HepG2 (cell line): ENCODE measurements around the gene CPLX3. TPM values are rescaled to one million over a fixed set of nuclear protein-coding genes. Genes with fewer than 3 reads are reported as not detected.

Source experiments
- AGO1 ChIP-seq: fragments of 200-400 bp; formaldehyde crosslinking; IDR thresholded peaks from 2 replicates; pipeline ENCODE4 v1.6.1; 2017; ENCODE audit warnings: mild to moderate bottlenecking, low read depth, low read length, moderate library complexity; ENCODE audit not compliant: poor library complexity, severe bottlenecking
- ATF4 ChIP-seq, 2 experiments: fragments of 450-650 bp in 1 of 2; sonication (generic) in 1 of 2; formaldehyde crosslinking; IDR thresholded peaks; 2 replicates each; pipeline versions ENCODE4 v1.5.0 to v1.8.0; 2020 to 2022; ENCODE audit warnings: mild to moderate bottlenecking in 1 of 2, missing genetic modification reagents in 1 of 2
- ATF7 ChIP-seq, 2 experiments: fragments of 450-650 bp in 1 of 2; sonication (generic) in 1 of 2; formaldehyde crosslinking in 1 of 2; IDR thresholded peaks; 2 replicates each; pipeline versions ENCODE4 v1.4.0 to v1.6.1; 2016 to 2020; ENCODE audit warnings: antibody characterized with exemption in 1 of 2, mild to moderate bottlenecking in 1 of 2, missing genetic modification reagents in 1 of 2
- BATF2 ChIP-seq: sonication (generic); formaldehyde crosslinking; IDR thresholded peaks from 2 replicates; pipeline ENCODE4 v1.8.0; 2022; ENCODE audit warnings: mild to moderate bottlenecking, missing genetic modification reagents, moderate library complexity
- BRCA1 ChIP-seq: sonication (generic); formaldehyde crosslinking; IDR thresholded peaks from 2 replicates; pipeline ENCODE4 v1.4.0; 2020; ENCODE audit warnings: missing genetic modification reagents
- HDAC1 ChIP-seq: sonication (generic); formaldehyde crosslinking; IDR thresholded peaks from 2 replicates; pipeline ENCODE4 v1.5.1; 2020; ENCODE audit warnings: mild to moderate bottlenecking, missing genetic modification reagents
- KLF9 ChIP-seq: IDR thresholded peaks from 2 replicates; pipeline ENCODE4 v1.6.1; 2016; ENCODE audit warnings: low read depth
- MZF1 ChIP-seq: sonication (generic); formaldehyde crosslinking; IDR thresholded peaks from 2 replicates; pipeline ENCODE4 v1.8.1; 2023; ENCODE audit warnings: mild to moderate bottlenecking, missing genetic modification reagents, borderline replicate concordance
- NFKB2 ChIP-seq: sonication (generic); formaldehyde crosslinking; IDR thresholded peaks from 2 replicates; pipeline ENCODE4 v1.4.0; 2020; ENCODE audit warnings: missing genetic modification reagents, borderline replicate concordance
- NR2C2 ChIP-seq: sonication (generic); formaldehyde crosslinking; IDR thresholded peaks from 2 replicates; pipeline ENCODE4 v1.4.0; 2020; ENCODE audit warnings: missing genetic modification reagents, mild to moderate bottlenecking, moderate library complexity, borderline replicate concordance
- SP4 ChIP-seq: sonication (generic); formaldehyde crosslinking; IDR thresholded peaks from 2 replicates; pipeline ENCODE4 v1.8.1; 2023; ENCODE audit warnings: mild to moderate bottlenecking, missing genetic modification reagents
- SRF ChIP-seq: IDR thresholded peaks from 2 replicates; pipeline ENCODE4 v1.6.1; 2011; ENCODE audit warnings: mild to moderate bottlenecking, low read depth, low read length, moderate library complexity
- TIGD3 ChIP-seq: sonication (generic); formaldehyde crosslinking; IDR thresholded peaks from 2 replicates; pipeline ENCODE4 v1.5.1; 2020; ENCODE audit warnings: mild to moderate bottlenecking, missing genetic modification reagents, borderline replicate concordance
- ZNF251 ChIP-seq: sonication (generic); formaldehyde crosslinking; IDR thresholded peaks from 2 replicates; pipeline ENCODE4 v1.9.0; 2021; ENCODE audit warnings: mild to moderate bottlenecking, missing genetic modification reagents
- ZNF407 ChIP-seq: sonication (generic); formaldehyde crosslinking; IDR thresholded peaks from one replicate; pipeline ENCODE4 v1.5.1; 2020; ENCODE audit warnings: mild to moderate bottlenecking, missing genetic modification reagents; ENCODE audit errors: not compliant biosample characterization
- ZNF713 ChIP-seq: sonication (generic); formaldehyde crosslinking; IDR thresholded peaks from 2 replicates; pipeline ENCODE4 v1.4.0; 2020; ENCODE audit warnings: mild to moderate bottlenecking, missing genetic modification reagents
- polyA plus RNA-seq, 8 experiments: library from polyadenylated mRNA; depleted of rRNA in 3 of 8; stranded (reverse) in 7 of 8; unstranded in 1 of 8; fragments of >200 nt; fragmentation: Illumina TruSeq in 4 of 8; extraction: Trizol in 4 of 8; gene quantifications; 2 replicates each; pipeline versions ENCODE4 v1.2.1 to v1.2.3, GENCODE V29; 2011 to 2016; ENCODE audit warnings: low read depth in 4 of 8, missing spikeins in 1 of 8, mixed read lengths in 1 of 8; ENCODE audit not compliant: insufficient read depth in 1 of 8
- total RNA-seq, 5 experiments: library from RNA; depleted of rRNA; stranded (reverse); fragments of >200 nt; fragmentation: Illumina TruSeq; extraction: Trizol; gene quantifications; 2 replicates each; pipeline ENCODE4 v1.2.3, GENCODE V29; 2016; ENCODE audit warnings: low read depth in 1 of 5

The CPLX3 gene
- total and polyA plus RNA-seq, 2 of the 13 experiments (the other 11 are each of a cell fraction or from before 2014, with no cell fraction given): not detected

- TF ChIP-seq ZNF407 (CRISPR knock-in tag): no peak
- TF ChIP-seq BRCA1: no peak
- no peak for TF ChIP-seq MZF1
- TF ChIP-seq TIGD3 (CRISPR knock-in tag): no peak
- TF ChIP-seq ZNF713 (CRISPR knock-in tag): no peak
- TF ChIP-seq KLF9: no peak
- peak; percentile 74 for TF ChIP-seq AGO1
- TF ChIP-seq ATF4 (CRISPR knock-in tag; IDR thresholded peaks at IDR 0.05): no peak
- TF ChIP-seq ATF7 (IDR thresholded peaks at IDR 0.05): peak; percentile 78
- no peak for TF ChIP-seq ATF7 (CRISPR knock-in tag; IDR thresholded peaks at IDR 0.05)
- no peak for TF ChIP-seq SRF
- no peak for TF ChIP-seq ZNF251 (CRISPR knock-in tag)
- TF ChIP-seq HDAC1 (CRISPR knock-in tag): peak; percentile 84; the same call in 1 of the 2 replicates
- TF ChIP-seq BATF2 (CRISPR knock-in tag): no peak
- peak; percentile 80; the same call in 1 of the 2 replicates for TF ChIP-seq NFKB2
- TF ChIP-seq SP4 (CRISPR knock-in tag): peak; percentile 85
- peak; percentile 73; the same call in 1 of the 2 replicates for TF ChIP-seq NR2C2
These were observed 46.8 kb downstream of the CPLX3 start, which contains the start of gene SCAMP2 (continued) for GRCh38 chr15:74873036-74873755.
